Measurements from ENCODE around the gene ECHS1.

DNA sequence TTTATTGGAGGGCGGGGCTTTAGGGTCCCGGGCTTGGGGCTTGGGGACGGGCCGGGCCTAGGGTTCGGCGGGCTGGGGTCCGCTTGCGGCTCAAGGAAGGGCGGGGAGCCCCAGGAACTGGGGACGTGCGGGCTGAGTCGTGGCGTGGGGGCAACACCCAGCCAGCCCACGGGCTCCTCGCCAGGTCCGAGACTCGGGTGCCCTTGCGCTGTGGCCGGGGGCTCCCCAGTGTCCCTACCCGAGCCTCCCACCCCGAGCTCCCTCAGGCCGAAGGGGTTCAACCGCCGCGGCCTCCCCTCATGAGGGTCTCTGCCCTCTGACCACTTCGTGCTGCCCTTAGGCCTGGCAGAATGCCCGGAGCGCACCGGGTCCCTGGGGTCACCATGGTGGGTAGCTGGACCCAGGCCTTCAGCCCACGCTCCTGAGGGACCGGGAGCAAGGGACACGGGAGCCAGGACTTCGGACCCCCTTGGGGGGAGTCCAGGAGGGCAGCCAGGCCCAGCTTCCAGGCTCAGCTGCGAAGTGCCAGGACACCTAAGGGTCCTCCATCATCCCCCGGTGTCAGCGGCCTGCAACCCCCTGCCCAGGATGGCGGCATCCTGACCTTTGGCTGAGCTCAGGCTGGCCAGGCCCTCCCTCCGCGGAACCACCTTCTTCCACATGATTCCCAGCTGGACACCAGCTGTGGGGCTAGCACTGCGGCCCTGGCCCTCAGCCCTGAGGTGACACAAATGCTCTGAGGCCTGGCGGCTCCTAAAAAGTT is 14.8 kb downstream of the ECHS1 start:
- TF ChIP-seq LEF1 (IDR thresholded peaks at IDR 0.05; ENCODE audit: borderline replicate concordance) (no peak), TARDBP (IDR thresholded peaks at IDR 0.05) (no peak), FOXK2 (IDR thresholded peaks at IDR 0.05) (no peak), SUZ12 (IDR thresholded peaks at IDR 0.05) (no peak), SP1 (IDR thresholded peaks at IDR 0.05) (no peak), BHLHE40 (IDR thresholded peaks at IDR 0.05; ENCODE audit: borderline replicate concordance) (no peak), ZNF384 (IDR thresholded peaks at IDR 0.05) (no peak), HDGF (IDR thresholded peaks at IDR 0.05; ENCODE audit: borderline replicate concordance) (no peak), FOXM1 (IDR thresholded peaks at IDR 0.05; ENCODE audit: borderline replicate concordance) (no peak), ELF4 (IDR thresholded peaks at IDR 0.05) (no peak)
- TF ChIP-seq, protein P1, sequence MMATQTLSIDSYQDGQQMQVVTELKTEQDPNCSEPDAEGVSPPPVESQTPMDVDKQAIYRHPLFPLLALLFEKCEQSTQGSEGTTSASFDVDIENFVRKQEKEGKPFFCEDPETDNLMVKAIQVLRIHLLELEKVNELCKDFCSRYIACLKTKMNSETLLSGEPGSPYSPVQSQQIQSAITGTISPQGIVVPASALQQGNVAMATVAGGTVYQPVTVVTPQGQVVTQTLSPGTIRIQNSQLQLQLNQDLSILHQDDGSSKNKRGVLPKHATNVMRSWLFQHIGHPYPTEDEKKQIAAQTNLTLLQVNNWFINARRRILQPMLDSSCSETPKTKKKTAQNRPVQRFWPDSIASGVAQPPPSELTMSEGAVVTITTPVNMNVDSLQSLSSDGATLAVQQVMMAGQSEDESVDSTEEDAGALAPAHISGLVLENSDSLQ (IDR thresholded peaks at IDR 0.05): no peak

All from HEK293T (cell line).